ENCODE measurements around the gene IMPG1. TPM values are rescaled to one million over a fixed set of nuclear protein-coding genes. Genes with fewer than 3 reads are reported as not detected.

Gene IMPG1
- total RNA-seq, 1 experiment from 2014 or later = not detected

- no peak overlapping the region for H3K27ac Mint-ChIP-seq
- no peaks in the 10 kb centered on the region for H3K9me3 Mint-ChIP-seq
- ChIA-PET POLR2A (no interaction called here), CTCF (interaction anchor here (1.0 to 3.1 kb wide), 4 partner anchors 11 to 915 kb away, joined by 3 to 16 read pairs (median 4); no protein-coding TSS in a partner anchor)
- DNase-seq (ENCODE audit: low spot score) (no peak), ATAC-seq (peak; percentile 71)
- H3K4me3 Mint-ChIP-seq = no peak overlapping the region
- H3K4me1 Mint-ChIP-seq = peaks cover 26% of the 10 kb centered on the region
- TF ChIP-seq TP53 (CRISPR knock-in tag; IDR thresholded peaks at IDR 0.05) (no peak), AFF4 (CRISPR knock-in tag; IDR thresholded peaks at IDR 0.05; ENCODE audit: borderline replicate concordance) (no peak), MLX (CRISPR knock-in tag; IDR thresholded peaks at IDR 0.05) (no peak), NR2C2 (CRISPR knock-in tag; IDR thresholded peaks at IDR 0.05) (no peak), ZSCAN18 (CRISPR knock-in tag; IDR thresholded peaks at IDR 0.05) (no peak), SOX15 (CRISPR knock-in tag; IDR thresholded peaks at IDR 0.05) (no peak), IRF1 (CRISPR knock-in tag; IDR thresholded peaks at IDR 0.05) (no peak), ZNF263 (CRISPR knock-in tag; IDR thresholded peaks at IDR 0.05; ENCODE audit: low read depth) (no peak), ZNF671 (CRISPR knock-in tag; IDR thresholded peaks at IDR 0.05) (no peak), ZNF416 (CRISPR knock-in tag; IDR thresholded peaks at IDR 0.05) (no peak), ZNF232 (CRISPR knock-in tag; IDR thresholded peaks at IDR 0.05) (no peak), ZNF396 (CRISPR knock-in tag; IDR thresholded peaks at IDR 0.05; ENCODE audit: borderline replicate concordance) (no peak), USF1 (CRISPR knock-in tag; IDR thresholded peaks at IDR 0.05) (no peak), TCF7 (CRISPR knock-in tag; IDR thresholded peaks at IDR 0.05; ENCODE audit: low read depth) (no peak), EMX1 (CRISPR knock-in tag; IDR thresholded peaks at IDR 0.05) (no peak), ATF3 (CRISPR knock-in tag; conservative IDR thresholded peaks at IDR 0.05) (no peak)
- no peaks in the 10 kb centered on the region for H3K36me3 Mint-ChIP-seq
- H3K27me3 Mint-ChIP-seq (ENCODE audit: low read depth) = peaks cover 75% of the 10 kb centered on the region
Observed at GRCh38 chr6:75946146-75946831, 126.2 kb downstream of the IMPG1 start.

GRCh38 chr6:75943381-75943780 is 129.1 kb downstream of the IMPG1 start:
- H3K27ac Mint-ChIP-seq = no peak overlapping the region
- no peak for ATAC-seq
- peaks cover 18% of the 10 kb centered on the region for H3K4me1 Mint-ChIP-seq
- ChIA-PET CTCF (no interaction called here), POLR2A (no interaction called here)
- H3K4me3 Mint-ChIP-seq = no peak overlapping the region
- DNase-seq (ENCODE audit: low spot score) = no peak
- no peaks in the 10 kb centered on the region for H3K36me3 Mint-ChIP-seq
- peaks cover 85% of the 10 kb centered on the region for H3K27me3 Mint-ChIP-seq (ENCODE audit: low read depth)
- peaks cover 6% of the 10 kb centered on the region; the same call in 1 of the 2 replicates for H3K9me3 Mint-ChIP-seq
- TF ChIP-seq HMGXB4 (CRISPR knock-in tag; IDR thresholded peaks at IDR 0.05) = no peak
- no peak for TF ChIP-seq NFATC4 (CRISPR knock-in tag; IDR thresholded peaks at IDR 0.05)
- no peak for TF ChIP-seq ZNF416 (CRISPR knock-in tag; IDR thresholded peaks at IDR 0.05)
- no peak for TF ChIP-seq MAX (CRISPR knock-in tag; IDR thresholded peaks at IDR 0.05)
- no peak for TF ChIP-seq CDX4 (CRISPR knock-in tag; IDR thresholded peaks at IDR 0.05; ENCODE audit: borderline replicate concordance)
- TF ChIP-seq USF1 (CRISPR knock-in tag; IDR thresholded peaks at IDR 0.05) = no peak
- TF ChIP-seq ELF4 (CRISPR knock-in tag; IDR thresholded peaks at IDR 0.05; ENCODE audit: low read depth) = no peak
- no peak for TF ChIP-seq ATF3 (CRISPR knock-in tag; conservative IDR thresholded peaks at IDR 0.05)
- no peak for TF ChIP-seq CBFB (CRISPR knock-in tag; IDR thresholded peaks at IDR 0.05; ENCODE audit: low read depth)
- TF ChIP-seq NR1H2 (CRISPR knock-in tag; IDR thresholded peaks at IDR 0.05) = no peak
